ENCODE results near the gene DNASE1L2.
A peak's percentile ranks its signal among the peaks of the same experiment; 100 is the strongest.

Gene DNASE1L2

DNA sequence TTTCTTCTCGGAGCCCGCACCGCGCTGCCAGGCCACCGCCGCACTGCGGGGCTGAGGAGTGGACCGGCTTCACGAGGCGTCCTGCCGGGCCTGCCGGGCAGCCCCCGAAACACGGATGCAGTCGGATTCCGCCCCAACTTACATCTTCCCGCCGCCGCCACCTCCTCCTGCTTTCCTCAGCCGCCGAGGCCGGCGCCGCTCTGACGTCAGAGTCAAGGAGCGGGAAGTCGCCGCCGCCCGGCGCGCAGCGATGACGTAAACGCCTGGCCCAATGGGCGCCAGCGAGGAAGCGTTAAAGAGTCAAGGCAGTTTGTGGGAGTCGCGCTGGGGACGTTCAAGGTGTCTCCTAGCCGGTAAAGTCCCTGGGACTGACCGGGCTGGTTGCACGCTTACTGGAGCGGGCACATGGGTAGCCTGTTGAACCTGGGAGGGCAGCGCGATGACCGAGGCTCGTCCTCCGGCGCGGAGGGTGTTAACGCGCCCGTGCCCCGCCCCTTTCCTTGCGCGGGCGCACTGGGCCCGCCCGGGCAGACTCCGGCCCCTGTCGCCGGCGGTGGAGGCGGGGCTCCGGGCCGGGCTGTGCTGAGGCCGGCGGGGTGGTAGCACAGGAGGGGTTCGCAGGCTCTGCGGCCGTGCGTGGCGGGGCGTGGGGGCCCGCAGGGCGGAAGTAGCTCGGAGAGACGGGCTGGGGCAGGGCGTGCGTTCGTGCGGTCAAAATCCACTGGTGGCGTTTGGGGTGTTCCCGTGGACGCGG is 31.8 kb downstream of the DNASE1L2 start, which contains the start of gene RNPS1:
TSS of gene RNPS1 (minus strand) at position 214 of the 754 bp plus-strand sequence. CDS start 3,483 bp downstream, outside the sequence.
- peak; percentile 99 for DNase-seq (ENCODE audit: low read depth, low spot score)

- DNase-seq (ENCODE audit: low read depth, low spot score) = no peak
These were observed 33.8 kb downstream of the DNASE1L2 start for GRCh38 chr16:2270070-2270462.

- no peak for DNase-seq (ENCODE audit: low read depth, low spot score)
These were observed 34.6 kb downstream of the DNASE1L2 start for GRCh38 chr16:2270588-2271470.

GRCh38 chr16:2271848-2272461 is 35.7 kb downstream of the DNASE1L2 start:
- DNase-seq (ENCODE audit: low read depth, low spot score) = no peak

DNA sequence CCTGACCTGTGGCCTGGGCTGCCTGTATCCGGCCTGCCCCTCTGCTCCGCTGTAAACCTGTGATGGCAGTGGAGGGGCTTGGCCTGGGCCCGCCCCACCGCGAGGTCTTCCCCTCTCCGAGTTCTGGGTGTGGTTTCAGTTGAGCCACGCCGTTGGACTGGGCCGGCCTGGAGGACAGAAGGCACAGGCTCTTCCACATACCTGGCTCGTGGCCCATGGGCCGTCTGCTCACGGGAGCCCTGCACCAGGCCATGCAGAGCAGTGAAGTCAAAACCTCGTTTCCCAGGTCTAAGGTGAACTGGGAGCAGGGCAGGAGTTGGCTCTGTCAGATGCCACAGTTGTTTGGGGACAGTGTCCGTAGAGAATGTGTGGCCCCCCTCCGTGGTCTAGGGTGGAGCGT is 37.2 kb downstream of the DNASE1L2 start:
- DNase-seq (ENCODE audit: low read depth, low spot score) = no peak

GRCh38 chr16:2273931-2274330 is 37.7 kb downstream of the DNASE1L2 start:
- no peak for DNase-seq (ENCODE audit: low read depth, low spot score)

DNA sequence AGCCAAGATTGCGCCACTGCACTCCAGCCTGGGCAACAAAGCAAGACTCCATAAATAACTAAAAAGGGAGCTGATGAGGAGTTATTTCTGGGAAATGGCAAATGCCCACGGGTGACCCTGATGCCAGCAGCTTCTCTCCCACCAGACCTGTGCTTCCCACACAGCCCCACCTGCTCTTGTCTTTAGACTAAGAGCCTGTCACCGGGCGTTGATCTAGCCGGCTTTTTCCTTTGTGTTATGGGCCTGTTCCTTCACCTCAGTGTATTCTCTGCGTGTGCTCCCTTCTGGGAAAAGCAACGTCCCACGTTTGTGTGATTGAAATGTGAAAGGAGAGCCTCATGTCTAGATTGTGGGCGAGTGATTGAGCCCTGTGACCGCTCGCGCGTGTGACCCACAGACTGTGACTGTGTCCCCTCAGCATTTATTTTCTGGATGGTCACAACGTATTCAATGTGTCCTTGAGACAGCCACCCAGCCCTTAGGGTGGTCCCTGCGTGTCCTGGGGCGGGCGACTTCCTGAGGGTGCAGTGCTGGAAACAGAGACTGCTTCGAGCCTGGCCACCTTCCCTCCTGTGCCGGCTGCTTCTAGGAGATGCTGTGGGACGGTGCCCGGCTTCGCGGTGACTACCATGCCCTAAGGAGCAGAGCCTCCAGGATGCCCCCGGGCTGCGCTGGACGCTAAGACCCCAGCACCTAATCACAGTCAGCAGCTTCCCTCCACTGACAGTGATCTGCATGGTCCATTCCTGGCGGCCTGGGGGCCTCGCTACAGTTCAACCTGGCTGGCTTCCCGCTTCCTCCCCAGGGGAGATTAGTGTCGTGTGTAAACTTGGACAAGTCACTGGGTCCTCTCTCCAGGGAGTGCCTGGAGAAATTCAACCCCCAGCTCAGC is 39.5 kb downstream of the DNASE1L2 start:
- no peak for DNase-seq (ENCODE audit: low read depth, low spot score)

GRCh38 chr16:2276368-2277195 is 40.3 kb downstream of the DNASE1L2 start:
- DNase-seq (ENCODE audit: low read depth, low spot score) = no peak

GRCh38 chr16:2277466-2278271 is 41.4 kb downstream of the DNASE1L2 start:
- no peak for DNase-seq (ENCODE audit: low read depth, low spot score)

- DNase-seq (ENCODE audit: low read depth, low spot score) = no peak
These were observed 42.0 kb downstream of the DNASE1L2 start for GRCh38 chr16:2278272-2278608.

GRCh38 chr16:2278956-2279800 is 42.9 kb downstream of the DNASE1L2 start:
- DNase-seq (ENCODE audit: low read depth, low spot score) = no peak

GRCh38 chr16:2280461-2280860 is 44.2 kb downstream of the DNASE1L2 start:
- DNase-seq (ENCODE audit: low read depth, low spot score) = no peak

GRCh38 chr16:2280981-2281542 is 44.8 kb downstream of the DNASE1L2 start:
- no peak for DNase-seq (ENCODE audit: low read depth, low spot score)

- no peak for DNase-seq (ENCODE audit: low read depth, low spot score)
These were observed 46.0 kb downstream of the DNASE1L2 start for GRCh38 chr16:2282262-2282661.

GRCh38 chr16:2282866-2283555 is 46.8 kb downstream of the DNASE1L2 start:
- no peak for DNase-seq (ENCODE audit: low read depth, low spot score)

DNA sequence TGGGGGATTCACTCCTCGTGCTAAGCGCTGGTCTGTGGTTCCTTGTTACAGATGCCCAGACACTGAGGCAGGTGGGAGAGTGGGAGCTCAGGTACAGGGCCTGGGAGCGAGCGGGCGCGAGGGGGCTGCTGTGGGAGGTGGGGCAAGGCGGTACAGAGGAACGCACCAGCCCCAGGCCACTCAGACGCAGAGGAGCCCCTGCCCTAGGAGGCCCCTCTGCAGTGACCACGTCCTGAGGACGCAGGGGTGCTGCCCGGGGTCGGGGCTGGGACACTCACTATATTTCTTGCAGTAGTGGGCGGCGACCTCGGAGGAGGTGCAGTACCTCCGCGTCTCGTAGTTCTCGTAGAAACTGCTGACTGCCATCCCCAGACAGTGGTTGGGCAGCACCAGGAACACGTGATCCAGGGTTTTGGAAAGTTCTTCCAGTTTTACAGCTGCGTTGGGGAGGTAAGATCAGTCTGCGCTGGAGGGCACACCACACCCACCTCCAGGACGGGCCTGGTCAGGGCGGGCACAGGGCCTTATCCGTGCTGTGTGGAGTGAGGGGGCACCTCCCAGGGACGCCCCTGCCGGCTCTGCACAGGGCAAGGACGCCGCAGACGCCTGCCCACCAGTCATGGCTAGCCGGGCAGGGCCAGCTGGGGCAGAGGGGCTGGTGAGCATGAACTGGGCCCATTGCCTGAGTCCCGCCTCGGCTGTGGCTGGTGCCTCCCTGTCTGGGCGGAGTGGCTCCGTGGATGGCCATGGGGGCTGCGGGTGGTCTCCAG is 47.9 kb downstream of the DNASE1L2 start:
- DNase-seq (ENCODE audit: low read depth, low spot score) = no peak

Measured in astrocyte of the hippocampus (primary cell).